ENCODE data around the gene IL10RB.

- TF ChIP-seq CTCF (IDR thresholded peaks at IDR 0.05): no peak
- no peak for TF ChIP-seq POLR2A (IDR thresholded peaks at IDR 0.05)
Observed at GRCh38 chr21:33302796-33303195, 36.6 kb downstream of the IL10RB start.

Measured in right lobe of liver (tissue), 4 donors.